Stimulated activated CD8-positive, alpha-beta memory T cell treated with anti-CD3 and anti-CD28 coated beads, Interleukin-15, amount 100 ng/mL, for 4 hours (primary cell): Measurements from ENCODE around the gene LDLRAD4.

Source experiments
- DNase-seq, 2 donors: peaks; one replicate each; pipeline ENCODE4 v3.0.0-alpha.2; 2020; ENCODE audit warnings: low read depth in 2 of 2

Gene LDLRAD4

DNA sequence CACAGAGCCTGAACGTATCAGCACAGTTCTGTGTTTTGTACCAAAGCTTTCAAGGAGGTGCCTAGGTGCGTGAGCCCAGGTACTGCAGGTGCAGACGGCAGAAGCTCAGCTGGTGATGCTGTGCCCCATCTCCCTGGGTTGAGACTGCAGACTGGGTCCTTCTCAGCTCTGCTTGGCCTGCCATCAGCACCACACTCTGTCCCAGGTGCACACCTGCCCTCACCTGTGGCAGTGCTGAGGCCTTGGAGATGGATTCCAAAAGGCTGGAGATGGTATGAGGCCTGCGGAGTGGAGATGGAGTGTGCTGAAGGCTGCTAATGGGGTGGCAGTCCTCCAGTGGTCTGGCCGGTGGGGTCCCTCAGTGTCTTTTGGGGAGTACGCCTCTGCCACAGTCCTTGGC, 9.3 kb downstream of the LDLRAD4 start:
- DNase-seq = no peak

GRCh38 chr18:13229001-13229671, 10.6 kb downstream of the LDLRAD4 start:
- DNase-seq = no peak

- no peak for DNase-seq
Measured at GRCh38 chr18:13231151-13231550, 12.6 kb downstream of the LDLRAD4 start.

GRCh38 chr18:13232086-13232917, 13.7 kb downstream of the LDLRAD4 start:
- no peak for DNase-seq

GRCh38 chr18:13232971-13233786, 14.6 kb downstream of the LDLRAD4 start:
- DNase-seq = no peak

GRCh38 chr18:13233787-13234783, 15.5 kb downstream of the LDLRAD4 start:
- no peak for DNase-seq

GRCh38 chr18:13235421-13235831, 16.9 kb downstream of the LDLRAD4 start:
- DNase-seq = no peak

- DNase-seq = no peak
Measured at GRCh38 chr18:13235981-13236380, 17.4 kb downstream of the LDLRAD4 start.

DNA sequence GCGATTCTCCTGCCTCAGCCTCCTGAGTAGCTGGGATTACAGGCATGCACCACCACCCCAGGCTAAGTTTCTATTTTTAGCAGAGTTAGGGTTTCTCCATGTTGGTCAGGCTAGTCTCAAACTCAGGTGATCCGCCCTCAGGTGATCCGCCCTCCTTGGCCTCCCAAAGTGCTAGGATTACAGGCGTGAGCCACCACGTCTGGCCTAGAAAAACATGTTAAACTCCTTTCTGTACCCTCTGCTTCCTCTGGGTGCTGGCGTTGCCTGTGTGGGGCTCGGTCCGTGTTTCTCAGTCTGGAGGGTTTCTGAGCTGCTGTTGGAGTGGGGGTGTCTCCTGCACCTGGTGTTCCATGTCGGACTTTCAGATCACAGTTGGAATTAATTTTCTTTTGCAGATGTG, 17.9 kb downstream of the LDLRAD4 start:
- no peak for DNase-seq

DNA sequence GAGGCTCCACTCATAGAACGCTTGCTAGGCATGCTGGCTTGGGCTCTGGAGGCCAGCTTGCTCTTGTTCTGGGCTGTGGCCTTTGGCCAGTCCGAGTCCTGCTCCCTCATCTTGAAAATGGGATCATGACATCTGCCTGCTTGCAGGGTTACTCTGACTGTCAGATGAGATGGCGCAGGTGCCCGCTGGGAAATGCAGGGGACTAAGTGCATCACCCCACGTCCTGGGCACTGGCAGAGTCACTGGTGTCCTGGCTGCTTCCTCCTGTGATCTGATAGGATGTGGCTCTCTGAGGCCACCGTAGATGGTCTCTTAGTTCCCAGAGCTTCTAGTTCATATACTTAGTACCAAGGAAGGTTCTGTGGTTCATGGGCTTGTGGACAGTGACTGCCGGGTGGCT, 18.5 kb downstream of the LDLRAD4 start:
- DNase-seq = no peak

DNA sequence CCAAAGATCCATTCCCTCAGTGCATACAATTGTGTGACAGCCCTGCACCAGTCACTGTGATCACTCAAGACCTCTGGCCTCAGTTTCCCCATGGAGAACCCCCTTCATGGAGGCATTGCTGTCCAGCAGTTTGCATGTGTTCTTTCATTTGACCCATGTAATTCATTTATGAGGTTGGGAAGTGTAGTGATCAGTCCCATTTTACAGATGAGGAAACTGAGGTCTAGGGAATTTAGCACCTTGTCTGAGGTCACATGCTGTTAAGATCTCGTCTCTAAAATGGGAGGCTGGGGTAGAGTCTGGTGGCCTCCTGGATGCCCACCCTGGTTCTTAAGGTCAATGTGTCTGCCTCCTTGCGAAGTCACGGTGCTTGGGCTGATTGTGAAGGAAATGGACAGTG, 19.1 kb downstream of the LDLRAD4 start:
- no peak for DNase-seq

- DNase-seq = no peak
Measured at GRCh38 chr18:13239171-13239956, 20.8 kb downstream of the LDLRAD4 start.

GRCh38 chr18:13240060-13240725, 21.6 kb downstream of the LDLRAD4 start:
- DNase-seq = no peak

GRCh38 chr18:13241083-13241892, 22.7 kb downstream of the LDLRAD4 start:
- no peak for DNase-seq

DNA sequence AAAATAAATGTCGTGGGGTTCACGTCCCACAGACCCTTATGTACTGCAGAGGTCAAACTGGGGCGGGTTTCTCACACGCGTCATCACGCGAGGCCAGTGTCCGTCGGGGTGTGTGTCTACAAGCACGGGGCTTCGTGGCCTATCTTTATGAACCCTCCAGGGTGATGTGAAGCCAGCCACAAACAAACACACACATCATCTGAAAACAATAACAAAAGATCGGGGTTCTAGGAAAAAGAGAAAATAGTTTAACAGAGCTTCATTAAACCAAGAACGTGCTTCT, 23.3 kb downstream of the LDLRAD4 start:
- DNase-seq = no peak

- DNase-seq = no peak
Measured at GRCh38 chr18:13242797-13243196, 24.2 kb downstream of the LDLRAD4 start.

- no peak for DNase-seq
Measured at GRCh38 chr18:13243363-13243762, 24.8 kb downstream of the LDLRAD4 start.

DNA sequence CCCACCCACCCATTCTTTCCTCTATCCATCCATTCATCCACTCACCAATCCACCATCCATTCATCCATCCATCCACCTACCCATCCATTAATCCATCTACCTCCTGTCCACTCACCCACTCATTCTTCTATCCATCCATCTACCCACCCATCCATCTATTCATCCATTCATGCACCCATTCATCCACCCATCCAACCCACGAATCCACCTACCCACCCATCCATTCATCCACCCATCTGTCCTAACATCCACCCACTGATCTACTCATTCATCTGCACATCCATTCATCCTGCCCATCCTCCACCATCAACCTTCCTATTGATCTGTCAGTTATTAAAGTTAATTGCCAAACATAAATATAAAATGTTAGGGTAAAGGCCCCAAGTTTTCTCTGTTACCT, 25.6 kb downstream of the LDLRAD4 start:
- DNase-seq = no peak

DNA sequence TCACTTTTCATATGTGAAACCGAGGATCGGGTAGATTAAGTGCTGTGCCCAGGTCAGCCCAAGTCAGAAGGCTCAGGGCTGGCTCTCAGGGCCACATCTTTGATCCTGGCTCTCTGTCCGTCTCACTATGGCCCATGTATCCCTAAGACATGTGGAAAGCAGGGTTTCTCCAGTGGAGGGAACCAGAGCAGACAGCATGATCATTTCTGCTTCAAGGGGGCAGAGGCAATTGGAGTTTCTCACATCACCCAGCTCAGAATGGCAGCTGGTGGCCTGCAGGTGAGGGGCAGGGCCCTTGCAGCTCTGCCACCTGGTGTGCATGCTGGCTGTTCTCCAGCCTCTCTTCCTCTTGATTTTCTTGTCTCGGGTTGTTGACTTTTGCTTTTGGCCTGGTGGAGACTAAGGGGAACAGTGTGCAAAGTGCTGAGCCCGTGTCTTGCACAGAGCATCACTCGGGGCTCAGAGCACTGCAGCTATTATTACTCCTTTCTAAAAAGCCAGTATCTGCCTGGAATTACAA, 27.0 kb downstream of the LDLRAD4 start:
- DNase-seq = no peak
